Measurements from ENCODE around the gene ATP5PO.

- TF ChIP-seq CTCF (IDR thresholded peaks at IDR 0.05) (no peak), POLR2A (IDR thresholded peaks at IDR 0.05) (no peak)
Measured at GRCh38 chr21:33937146-33937545, 21.5 kb upstream of the ATP5PO start.

Data from esophagus squamous epithelium (tissue), 4 donors.